ENCODE data around the gene P2RY12.

P2RY12 gene

DNA sequence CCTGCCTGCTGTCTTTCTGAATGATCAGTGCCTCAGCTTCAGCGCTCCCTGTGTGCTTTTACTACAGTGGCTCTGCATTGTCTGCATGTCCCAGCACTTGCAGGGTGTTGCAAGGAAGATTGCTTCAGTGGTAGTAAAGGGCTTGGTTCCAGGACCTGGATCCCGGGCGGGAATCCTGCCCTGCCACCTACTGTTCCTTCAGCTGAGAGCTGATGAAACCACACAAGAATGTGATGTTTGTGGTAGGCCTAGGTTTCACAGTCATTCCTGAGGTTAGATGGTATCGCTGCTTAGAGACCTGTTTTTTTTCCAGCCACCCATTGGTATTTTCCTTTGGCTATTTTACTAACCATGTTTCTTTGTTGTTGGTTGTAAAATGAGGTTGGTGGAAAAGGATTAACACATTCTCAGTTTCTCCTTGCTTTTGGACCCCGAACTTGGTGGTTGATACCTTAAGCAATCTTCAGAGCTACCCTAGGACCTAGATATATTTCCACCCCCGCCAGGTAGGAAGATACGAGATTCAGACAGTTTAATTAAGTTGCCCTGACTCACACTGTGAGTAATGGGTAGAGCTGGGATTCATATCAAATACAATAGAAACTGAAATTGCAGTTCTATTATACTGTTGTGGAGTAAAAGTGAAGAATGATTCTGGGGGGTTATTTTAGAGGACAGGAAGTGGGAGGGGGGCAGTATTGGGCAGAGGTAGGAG is 79.3 kb downstream of the P2RY12 start:
- peak; percentile 50 for DNase-seq

DNA sequence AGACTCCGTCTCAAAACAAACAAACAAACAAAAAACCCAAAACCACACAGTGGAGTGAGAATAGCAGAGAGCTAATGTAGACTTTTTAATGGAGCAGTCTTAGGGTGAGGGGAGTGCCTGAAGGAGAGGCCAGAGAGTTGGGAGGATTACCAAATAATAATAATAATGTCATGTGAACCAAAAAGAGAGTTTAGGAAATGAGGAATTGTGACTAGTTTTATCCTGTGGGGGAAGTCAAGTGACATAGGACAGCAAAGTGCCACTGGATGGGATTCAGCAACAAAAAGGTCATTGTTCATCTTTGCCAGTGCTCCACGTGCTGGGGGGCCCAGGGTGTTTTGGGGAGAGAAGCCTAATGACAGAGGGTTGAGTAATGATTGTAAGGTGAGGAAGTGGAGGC is 80.8 kb downstream of the P2RY12 start:
- DNase-seq, result no peak

DNA sequence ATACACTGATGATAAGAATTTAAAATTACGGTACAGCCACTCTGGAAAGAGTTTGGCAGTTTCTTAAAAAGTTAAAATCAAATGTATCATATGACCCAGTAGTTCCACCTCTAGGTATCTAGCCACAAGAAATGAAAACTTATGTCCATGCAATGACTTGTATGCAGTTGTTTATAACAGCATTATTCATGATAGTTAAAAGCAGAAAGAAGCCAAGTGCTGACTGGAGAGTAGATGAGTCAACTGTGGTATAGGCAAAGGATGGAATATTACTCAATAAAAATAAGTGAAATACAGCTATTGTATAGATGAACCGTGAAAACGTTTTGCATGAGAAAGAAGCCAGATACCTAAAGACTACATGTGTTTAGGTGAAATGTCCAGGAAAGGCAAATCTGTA is 82.8 kb downstream of the P2RY12 start:
- no peak for DNase-seq

DNA sequence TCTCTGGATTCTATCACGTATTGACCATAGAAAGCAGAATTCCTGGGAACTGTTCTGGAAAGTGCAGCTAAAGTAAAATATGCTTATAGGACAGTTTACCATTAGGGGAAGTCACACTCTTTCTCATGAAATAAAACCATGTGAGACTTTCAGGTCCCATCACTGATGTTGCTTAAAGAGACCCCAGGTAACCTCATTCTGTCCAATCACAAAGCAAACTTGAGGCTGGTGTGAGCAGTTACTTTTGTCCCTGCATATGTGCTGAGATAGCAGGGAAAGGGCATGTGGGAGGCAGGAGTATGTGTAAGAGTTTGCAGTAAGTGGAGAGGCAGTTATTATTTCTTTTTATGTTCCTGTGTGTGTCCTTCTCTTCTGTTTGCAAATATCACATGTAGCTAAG is 84.0 kb downstream of the P2RY12 start:
- no peak for DNase-seq

DNA sequence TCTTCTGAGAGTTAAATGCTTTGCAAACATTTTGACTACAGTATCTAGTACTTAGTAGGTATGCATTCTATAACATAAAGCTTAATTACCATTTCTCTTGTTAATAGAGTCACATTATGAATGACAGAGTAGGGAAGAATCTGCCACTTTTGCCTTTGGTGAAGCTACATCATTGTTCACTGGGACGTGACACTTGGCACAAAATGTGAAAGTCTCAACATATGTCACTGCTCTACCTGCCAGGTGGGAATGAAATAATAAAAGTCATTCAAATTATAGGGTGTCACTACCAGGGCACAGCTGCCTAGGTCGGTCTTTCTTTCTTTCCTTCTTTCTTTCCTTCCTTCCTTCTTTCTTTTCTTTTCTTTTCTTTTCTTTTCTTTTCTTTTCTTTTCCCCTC is 85.5 kb downstream of the P2RY12 start:
- no peak for DNase-seq

DNA sequence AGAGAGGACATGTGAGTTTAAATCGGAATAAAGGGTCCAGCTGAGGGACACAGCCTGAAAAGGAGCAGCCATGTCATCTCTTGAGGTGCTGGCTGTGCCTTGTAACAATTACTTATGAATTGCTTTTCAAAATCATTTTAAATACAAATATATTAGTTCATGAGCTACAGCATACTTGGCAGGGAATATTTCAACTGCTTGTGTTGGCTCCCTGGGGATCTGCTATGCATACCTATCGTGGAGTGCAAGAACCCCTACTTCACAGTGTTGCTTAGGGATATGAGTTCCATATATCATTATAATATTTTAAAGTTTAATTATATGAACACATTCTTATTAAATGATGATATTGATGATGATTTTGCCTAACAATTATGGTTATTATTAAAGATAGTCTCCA is 87.1 kb downstream of the P2RY12 start:
- no peak for DNase-seq

DNA sequence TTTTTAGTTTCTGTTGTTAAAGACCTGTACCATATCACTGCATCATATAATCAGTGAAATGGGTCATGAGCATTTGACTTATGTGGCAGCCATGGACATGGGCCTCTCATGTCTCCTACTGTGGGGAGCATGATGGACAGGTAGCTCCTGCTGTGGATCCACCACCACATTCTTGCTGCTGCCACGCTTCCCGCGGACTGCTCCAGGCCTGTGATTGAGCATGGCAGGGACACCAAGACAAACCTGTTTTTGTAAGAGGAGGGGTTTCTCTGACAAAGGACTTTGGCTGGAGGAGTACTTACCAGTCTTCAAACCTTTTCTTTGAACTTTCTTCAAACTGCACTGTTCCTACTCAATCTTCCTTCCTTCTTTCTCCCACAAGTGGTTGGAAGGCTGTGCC is 88.3 kb downstream of the P2RY12 start:
- DNase-seq, result no peak

DNA sequence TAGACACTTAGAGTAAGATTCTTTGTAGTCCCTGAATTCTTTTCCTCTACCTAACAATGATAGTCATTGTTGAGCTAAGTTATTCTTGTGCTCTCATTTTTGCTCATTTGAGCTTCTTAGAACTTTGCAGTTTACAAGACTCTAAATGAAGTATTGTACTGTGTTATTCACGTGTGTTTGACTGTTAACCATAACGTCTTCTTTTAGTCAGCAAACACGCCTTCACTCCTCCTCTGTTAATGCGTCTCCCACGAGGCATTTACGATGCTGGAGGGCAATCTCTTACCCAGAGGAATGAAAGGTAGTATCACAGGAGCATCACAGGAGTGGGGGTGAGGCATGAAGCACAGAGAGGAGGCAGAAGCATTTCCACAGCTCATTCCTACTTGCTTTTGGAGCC is 91.4 kb downstream of the P2RY12 start:
- no peak for DNase-seq

DNA sequence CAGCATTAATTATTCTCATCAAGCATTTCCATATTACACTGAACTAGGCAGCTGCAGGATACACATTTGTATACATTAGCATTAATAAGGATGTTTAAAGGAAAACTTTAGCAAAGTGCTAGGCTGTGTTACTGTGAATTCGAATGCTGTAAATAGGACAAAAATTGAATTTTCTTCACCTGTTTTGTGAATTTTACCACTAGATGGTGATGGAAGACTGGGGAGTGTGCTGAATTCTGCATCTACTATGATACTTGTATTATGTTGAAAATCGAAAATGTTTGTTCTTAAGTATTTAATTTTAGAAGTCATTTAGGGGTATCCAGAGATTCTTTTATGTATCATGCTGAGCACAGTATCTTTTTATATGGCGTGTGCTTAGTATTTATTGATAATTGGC is 93.9 kb downstream of the P2RY12 start:
- no peak for DNase-seq

DNA sequence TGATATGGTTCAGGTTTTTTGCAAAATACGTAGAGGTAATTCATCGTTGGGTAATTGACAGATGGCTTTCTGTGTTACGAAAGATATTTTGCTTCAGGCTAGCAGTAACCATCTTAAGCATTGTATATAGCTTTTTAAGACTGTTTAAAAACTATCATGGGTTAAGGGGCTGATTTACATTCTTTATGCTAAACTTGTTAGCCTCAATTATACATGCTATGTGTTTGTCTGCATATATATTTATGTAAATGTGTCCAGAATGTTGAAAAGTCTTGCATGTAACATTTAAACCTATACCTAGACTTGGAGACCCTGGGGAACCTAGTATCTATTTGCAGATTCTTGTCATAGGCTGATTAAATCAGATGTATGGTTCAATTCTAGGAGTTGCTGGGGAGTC is 95.1 kb downstream of the P2RY12 start:
- no peak for DNase-seq
